Measurements from ENCODE around the gene PER2.

DNA sequence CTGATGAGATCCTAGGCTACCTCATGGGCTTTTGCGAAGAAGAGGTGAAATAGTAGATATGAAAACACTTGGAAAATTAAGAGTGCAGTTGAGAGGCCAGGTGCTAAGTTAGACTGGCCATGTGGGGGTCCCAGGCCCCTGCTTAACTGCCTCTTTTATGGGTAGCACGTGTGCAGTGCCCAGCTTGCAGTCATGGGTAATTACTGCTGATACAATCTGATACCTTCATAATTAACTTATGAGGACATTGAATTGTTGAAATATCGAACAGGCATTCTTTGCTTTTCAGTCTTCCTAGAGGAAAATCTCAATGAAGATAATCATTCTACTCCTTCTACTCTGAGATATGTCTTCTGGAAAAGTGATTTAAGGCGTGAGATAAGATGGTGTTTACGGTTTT lies 43.5 kb upstream of the PER2 start:
- TF ChIP-seq POLR2AphosphoS5 (IDR thresholded peaks at IDR 0.05; ENCODE audit: low read length) = no peak
- TF ChIP-seq, protein P1, sequence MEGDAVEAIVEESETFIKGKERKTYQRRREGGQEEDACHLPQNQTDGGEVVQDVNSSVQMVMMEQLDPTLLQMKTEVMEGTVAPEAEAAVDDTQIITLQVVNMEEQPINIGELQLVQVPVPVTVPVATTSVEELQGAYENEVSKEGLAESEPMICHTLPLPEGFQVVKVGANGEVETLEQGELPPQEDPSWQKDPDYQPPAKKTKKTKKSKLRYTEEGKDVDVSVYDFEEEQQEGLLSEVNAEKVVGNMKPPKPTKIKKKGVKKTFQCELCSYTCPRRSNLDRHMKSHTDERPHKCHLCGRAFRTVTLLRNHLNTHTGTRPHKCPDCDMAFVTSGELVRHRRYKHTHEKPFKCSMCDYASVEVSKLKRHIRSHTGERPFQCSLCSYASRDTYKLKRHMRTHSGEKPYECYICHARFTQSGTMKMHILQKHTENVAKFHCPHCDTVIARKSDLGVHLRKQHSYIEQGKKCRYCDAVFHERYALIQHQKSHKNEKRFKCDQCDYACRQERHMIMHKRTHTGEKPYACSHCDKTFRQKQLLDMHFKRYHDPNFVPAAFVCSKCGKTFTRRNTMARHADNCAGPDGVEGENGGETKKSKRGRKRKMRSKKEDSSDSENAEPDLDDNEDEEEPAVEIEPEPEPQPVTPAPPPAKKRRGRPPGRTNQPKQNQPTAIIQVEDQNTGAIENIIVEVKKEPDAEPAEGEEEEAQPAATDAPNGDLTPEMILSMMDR (IDR thresholded peaks at IDR 0.05 in 2 of 3, conservative IDR thresholded peaks at IDR 0.05 in 1 of 3; ENCODE audit: control insufficient read depth in 2 of 3, extremely low read depth in 1 of 3, insufficient read depth in 1 of 3, low read depth in 3 of 3, low read length in 3 of 3) = no peak
- TF ChIP-seq, protein P2, sequence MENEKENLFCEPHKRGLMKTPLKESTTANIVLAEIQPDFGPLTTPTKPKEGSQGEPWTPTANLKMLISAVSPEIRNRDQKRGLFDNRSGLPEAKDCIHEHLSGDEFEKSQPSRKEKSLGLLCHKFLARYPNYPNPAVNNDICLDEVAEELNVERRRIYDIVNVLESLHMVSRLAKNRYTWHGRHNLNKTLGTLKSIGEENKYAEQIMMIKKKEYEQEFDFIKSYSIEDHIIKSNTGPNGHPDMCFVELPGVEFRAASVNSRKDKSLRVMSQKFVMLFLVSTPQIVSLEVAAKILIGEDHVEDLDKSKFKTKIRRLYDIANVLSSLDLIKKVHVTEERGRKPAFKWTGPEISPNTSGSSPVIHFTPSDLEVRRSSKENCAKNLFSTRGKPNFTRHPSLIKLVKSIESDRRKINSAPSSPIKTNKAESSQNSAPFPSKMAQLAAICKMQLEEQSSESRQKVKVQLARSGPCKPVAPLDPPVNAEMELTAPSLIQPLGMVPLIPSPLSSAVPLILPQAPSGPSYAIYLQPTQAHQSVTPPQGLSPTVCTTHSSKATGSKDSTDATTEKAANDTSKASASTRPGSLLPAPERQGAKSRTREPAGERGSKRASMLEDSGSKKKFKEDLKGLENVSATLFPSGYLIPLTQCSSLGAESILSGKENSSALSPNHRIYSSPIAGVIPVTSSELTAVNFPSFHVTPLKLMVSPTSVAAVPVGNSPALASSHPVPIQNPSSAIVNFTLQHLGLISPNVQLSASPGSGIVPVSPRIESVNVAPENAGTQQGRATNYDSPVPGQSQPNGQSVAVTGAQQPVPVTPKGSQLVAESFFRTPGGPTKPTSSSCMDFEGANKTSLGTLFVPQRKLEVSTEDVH (IDR thresholded peaks at IDR 0.05; ENCODE audit: low read depth, partially characterized antibody) = no peak

Measured in GM12878 (cell line).